ENCODE data around the gene PRND.
"Not testable (repeated sequence)": the region's sequence is repeated elsewhere in the genome, so short reads cannot be mapped to it uniquely, and the experiment has no call there.

Gene PRND

DNA sequence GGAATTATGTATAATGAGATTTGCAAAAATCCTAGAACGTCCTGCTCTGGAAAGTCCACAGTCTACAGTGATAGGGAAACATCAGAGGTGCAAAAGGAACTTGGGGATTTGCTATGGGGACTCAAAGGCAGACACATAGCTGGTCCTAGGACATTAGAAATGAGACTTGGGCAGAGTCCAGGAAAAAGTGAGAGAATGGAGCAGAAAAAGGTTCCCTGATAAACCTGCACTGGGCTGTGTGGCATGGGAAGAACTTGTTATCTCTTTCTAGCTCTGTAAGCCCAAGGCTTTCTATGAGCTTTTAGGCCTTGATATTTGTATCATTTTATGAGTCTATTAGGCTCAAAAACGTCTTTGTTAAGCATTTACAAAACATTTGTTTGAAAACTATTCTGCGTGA is 15.2 kb downstream of the PRND start:
- DNase-seq, result no peak
- no peak for TF ChIP-seq GATA1 (IDR thresholded peaks at IDR 0.05; ENCODE audit: low read depth, low read length)
- TF ChIP-seq POLR2A (IDR thresholded peaks at IDR 0.05; ENCODE audit: low read length), result no peak

DNA sequence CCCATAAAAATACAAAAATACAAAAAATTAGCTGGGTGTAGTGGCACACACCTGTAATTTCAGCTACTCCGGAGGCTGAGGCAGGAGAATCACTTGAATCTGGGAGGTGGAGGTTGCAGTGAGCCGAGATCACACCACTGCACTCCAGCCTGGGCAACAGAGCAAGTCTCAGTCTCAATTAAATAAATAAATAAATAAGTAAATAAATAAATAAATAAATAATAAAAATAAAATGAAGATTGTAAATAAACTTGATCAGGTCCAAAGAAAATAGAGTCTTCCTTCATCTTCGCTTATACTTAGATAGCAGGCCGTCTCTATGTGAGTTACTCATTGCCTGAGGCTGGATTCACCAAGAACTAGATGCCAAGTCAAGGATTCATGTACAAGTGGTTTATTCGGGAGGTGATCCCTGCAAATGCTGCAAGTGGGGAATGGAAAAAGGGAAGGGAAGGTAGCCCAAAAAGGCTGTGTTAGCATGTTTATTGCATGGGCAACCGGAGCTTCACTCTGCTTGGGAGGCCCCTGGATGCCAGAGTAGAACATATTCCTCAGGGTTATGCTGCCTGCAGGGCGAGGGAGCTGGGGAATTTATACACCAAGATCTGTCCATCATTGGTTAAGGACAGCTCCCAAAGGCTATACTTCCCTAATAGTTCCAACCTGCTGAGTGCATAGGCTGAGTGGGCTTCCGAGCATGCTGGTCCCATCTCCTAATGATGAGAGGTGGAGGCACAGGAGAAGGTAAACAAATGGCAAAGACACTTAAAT is 16.3 kb downstream of the PRND start:
- no peak for DNase-seq
- no peak for TF ChIP-seq GATA1 (IDR thresholded peaks at IDR 0.05; ENCODE audit: low read depth, low read length)
- TF ChIP-seq POLR2A (IDR thresholded peaks at IDR 0.05; ENCODE audit: low read length), result no peak

DNA sequence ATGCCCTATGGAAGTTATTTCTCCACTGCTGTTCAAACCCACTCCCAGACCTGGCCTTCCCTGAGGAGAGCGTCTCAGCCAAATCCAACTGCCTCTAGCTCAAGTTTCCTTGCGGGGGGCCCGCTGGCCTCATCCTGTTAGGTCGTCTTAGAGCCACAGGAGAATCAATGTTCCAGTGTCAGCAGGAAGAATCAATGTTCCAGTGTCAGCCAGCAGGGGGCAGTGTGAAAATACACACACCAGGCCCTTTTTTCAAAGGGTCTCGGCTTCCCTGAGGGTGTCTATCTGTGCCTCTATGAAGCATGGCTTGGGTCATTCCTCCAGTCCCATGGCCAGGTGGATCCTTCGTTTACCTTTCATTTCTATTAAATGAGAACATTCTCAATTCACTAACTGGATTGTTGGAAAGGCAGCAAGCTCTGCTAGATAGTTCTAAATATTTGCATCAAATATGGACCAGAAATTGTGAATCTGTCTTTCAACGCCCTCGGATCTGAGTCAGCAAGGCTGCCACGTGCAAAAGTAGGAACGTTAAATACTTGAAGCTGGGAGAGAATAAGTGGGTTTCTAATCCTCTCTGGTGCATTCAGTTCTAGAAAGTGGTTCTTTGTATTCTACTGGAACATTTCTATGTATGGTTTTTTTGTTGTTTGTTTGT is 19.2 kb downstream of the PRND start:
- TF ChIP-seq GATA1 (IDR thresholded peaks at IDR 0.05; ENCODE audit: low read depth, low read length), result no peak
- no peak for TF ChIP-seq POLR2A (IDR thresholded peaks at IDR 0.05; ENCODE audit: low read length)
- DNase-seq, result peak; percentile 39 to 68

DNA sequence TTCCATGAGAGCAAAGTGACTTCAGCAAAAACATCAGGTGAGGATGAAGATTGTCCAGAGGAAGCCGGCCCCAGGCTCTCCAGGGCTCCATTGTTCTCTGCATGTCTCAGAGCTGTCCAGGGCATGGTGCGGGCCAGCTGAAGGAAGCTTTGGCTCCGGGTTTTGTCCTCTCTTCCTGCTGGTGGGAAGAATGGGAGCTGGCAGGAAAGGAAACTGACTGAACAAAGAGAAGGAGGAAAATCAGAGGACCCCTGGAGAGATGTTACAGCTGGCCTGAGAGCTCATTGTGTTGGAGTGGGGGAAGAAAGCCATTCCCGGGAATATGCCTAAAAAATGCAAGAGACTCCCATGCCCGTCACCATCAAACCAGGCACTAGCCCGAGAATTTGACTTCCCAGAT is 27.1 kb downstream of the PRND start:
- DNase-seq, result no peak
- TF ChIP-seq POLR2A (IDR thresholded peaks at IDR 0.05; ENCODE audit: low read length), result no peak
- TF ChIP-seq GATA1 (IDR thresholded peaks at IDR 0.05; ENCODE audit: low read depth, low read length), result no peak

DNA sequence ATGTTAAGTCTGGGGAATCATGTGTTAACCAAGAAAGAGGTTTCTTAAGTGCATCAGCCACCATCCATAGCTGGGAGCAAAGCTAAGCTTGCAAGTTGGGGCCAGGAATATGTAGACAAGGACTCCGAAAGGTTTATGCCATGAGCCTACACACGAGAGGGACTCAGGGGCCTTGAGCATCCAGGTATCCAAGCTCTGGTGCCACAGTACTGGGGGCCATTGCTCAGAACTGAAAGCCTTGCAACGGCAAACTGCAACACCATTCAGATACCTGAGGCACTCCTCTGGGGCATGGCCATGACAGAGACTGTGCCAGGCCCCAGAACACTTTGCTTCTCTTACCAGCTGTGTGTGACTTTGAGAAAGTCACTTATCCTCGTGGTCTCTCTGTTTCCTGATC is 27.6 kb downstream of the PRND start:
- DNase-seq, result no peak
- TF ChIP-seq POLR2A (IDR thresholded peaks at IDR 0.05; ENCODE audit: low read length) (no peak), GATA1 (IDR thresholded peaks at IDR 0.05; ENCODE audit: low read depth, low read length) (no peak)

DNA sequence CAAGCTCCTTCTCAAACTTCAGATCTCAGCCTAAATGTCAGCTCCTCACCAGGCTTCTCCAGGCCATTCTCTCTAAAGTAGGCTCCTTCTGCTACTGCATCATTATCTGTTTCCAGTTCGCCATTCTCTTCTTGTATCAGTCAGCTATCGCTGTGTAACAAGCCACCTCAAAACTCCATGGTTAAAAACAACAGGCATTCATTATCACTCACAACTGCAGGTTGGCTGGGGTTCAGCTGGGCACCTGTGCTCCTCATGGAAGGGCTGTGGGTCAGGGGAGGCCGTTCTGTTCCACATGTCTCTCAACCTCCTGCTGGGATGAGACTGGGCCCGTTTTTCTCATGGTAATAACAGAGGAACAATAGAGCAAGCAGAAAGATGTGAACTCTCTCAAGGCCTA is 28.7 kb downstream of the PRND start:
- no peak for TF ChIP-seq GATA1 (IDR thresholded peaks at IDR 0.05; ENCODE audit: low read depth, low read length)
- no peak for TF ChIP-seq POLR2A (IDR thresholded peaks at IDR 0.05; ENCODE audit: low read length)
- no peak for DNase-seq

DNA sequence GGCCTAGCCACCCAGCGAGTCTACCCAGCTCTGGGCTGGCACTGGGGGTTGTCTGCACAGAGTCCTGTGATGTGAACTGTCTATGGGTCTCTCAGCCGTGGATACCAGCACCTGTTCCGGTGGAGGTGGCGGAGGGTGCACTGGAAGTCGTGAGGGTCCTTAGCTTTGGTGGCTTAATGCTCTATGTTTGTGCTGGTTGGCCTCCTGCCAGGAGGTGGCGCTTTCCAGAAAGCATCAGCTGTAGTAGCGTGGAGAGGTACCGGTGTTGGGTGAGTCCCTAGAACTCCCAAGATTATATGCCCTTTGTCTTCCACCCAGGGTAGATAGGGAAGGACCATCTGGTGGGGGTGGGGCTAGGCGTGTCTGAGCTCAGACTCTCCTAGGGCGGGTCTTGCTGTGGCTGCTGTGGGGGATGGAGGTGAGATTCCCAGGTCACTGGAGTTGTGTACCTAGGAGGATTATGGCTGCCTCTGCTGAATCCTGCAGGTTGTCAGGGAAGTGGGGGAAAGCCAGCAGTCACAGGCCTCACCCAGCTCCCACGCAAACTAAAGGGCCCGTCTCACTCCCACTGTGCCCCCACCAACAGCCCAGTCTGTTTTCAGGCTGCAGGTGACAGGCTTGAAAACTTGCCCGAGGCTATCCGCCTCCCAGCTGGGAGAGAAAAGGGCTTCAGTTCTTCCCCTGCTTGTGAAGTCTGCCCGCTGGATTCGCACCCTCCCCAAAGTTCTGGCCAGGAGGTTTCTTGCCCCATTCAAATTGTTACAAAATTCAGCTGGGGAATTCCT is 37.6 kb downstream of the PRND start:
- not testable (repeated sequence) for DNase-seq

DNA sequence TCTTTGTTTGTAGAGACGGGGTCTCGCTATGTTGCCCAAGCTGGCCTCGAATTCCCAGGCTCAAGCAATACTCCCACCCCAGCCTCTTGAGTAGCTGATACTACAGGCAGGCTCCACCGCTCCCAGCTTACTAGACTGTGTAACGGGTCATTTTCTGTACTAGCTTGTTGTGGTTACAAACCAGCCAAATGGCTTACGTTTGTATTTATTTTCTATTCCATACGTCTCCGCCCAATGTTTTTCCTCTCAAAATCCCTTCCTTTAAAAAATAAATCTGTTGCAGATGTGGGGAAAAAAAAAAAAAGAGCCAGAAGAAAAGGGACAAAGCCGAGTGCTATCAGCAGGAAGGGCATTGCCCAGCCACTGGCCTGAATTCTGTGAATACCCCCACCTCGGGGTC is 41.6 kb downstream of the PRND start:
- TF ChIP-seq POLR2A (IDR thresholded peaks at IDR 0.05; ENCODE audit: low read length), result no peak
- no peak for TF ChIP-seq GATA1 (IDR thresholded peaks at IDR 0.05; ENCODE audit: low read depth, low read length)

DNA sequence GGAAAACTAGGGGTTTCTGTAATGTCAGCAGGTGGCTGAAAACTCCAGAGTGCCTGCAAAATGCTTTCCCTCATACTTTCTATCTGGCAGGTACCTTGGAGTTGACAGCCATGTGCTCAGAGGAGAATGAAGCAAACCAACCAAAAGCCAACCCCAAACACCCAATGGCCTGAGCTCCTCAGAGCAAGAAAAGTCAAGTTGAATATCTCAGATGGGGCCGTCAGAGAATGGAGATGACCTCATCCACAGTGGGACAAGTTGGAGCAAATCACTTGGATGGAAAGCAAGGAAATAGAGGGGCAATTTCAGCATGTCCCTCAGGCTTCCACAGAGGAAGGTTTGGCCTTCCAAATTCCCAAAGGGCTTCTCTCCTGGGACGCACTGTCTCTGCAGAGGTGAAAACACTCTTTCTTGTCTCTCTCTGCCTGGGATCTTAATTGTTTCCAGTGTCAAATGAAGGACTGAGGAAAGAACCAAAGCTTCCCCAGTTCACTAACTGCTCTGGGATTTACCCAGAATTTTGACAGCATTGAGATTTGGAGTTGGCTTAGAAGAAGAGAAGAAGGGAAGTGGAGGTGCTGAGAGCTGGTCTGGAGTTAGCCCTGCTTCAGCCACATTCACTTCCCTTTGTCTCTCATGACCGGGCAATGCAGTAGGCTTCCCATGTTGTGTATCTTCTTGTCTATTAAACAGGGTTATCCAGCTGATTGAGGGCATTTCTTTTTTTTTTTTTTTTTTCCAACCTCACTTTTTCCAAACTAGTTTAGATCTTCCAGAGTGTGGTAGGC is 42.2 kb downstream of the PRND start:
- TF ChIP-seq GATA1 (IDR thresholded peaks at IDR 0.05; ENCODE audit: low read depth, low read length), result no peak
- no peak for DNase-seq

More for the DNA sequence above, 41.6 kb downstream of the PRND start:
- DNase-seq, result no peak

DNA sequence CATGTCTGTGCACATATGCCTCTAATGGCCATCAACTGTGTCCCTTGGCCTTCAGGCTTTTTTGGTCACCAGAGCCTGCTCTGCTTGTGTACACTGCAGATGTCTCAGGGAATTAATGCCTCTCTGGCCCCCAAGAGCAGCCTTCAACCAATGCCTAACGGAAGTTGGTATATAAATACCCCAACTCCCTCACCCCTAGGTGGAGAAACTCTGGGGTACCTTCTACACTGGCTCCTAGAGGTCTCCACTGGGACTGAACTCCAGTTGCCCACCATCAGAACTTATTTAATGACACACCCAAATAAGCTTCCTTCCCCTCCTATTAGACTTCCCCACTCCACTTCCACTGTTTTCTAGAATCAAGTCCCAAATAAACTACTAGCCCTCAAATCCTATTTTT is 43.1 kb downstream of the PRND start:
- TF ChIP-seq POLR2A (IDR thresholded peaks at IDR 0.05; ENCODE audit: low read length), result no peak
- no peak for TF ChIP-seq GATA1 (IDR thresholded peaks at IDR 0.05; ENCODE audit: low read depth, low read length)
- no peak for DNase-seq

DNA sequence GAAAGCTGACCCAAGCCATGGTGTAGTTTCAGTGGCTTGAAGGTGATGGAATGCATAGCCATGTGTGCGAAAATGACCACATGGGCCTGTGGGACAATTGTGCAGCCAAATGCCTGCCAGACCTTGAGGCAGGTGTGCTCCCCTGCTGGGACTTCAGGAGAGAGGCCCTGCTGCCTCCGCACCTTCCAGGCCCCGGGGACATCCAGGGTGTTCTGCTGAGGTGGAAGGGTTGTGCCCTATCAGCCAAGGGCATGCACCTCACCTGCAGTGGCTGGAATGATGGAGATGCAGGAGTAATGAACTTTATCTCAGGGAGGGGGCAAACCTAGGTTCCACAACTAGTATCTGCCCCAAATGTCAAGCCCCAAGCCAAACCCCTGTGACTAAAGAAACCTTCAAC is 44.0 kb downstream of the PRND start:
- TF ChIP-seq POLR2A (IDR thresholded peaks at IDR 0.05; ENCODE audit: low read length) (no peak), GATA1 (IDR thresholded peaks at IDR 0.05; ENCODE audit: low read depth, low read length) (no peak)
- DNase-seq, result peak in 1 of 2 experiments; percentile 6

DNA sequence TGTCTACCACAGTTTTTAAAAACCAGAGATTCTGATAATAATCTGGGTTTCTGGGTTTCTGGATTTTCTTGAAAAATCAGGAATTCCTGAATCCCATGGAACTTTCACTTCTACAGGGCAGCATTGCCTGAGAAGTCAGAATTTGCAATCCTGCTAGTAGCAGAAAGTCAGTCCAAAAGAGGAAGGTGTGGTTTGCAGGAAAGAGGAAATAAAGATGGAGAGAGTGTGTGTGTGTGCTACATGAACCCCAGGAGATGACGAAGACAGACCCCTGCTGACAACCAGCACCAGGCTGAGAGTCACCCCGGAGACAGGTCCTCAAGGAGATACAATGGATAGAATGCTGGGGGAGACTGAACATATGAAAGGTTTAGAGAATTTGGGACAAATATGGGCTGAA is 44.9 kb downstream of the PRND start:
- TF ChIP-seq POLR2A (IDR thresholded peaks at IDR 0.05; ENCODE audit: low read length), result no peak
- no peak for TF ChIP-seq GATA1 (IDR thresholded peaks at IDR 0.05; ENCODE audit: low read depth, low read length)
- DNase-seq, result peak in 1 of 2 experiments; percentile 32

DNA sequence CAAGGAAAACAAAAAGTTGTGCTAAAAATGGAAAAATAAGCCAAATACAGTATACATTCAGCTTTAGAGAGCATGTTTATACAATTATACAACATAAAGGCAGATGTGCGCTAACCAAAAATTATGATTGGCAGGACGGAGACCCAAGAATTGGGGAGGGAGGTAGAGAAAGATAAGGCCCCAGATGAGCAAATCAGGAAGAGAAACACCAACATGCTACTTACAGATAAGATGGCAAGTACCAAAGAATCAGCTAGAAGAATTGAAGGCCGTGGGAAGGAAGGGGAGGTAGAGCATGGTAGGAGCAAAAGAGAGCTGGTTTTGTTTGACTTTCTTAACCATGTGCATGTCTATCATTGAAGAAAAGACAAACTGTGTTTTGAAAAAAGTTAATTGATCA is 45.4 kb downstream of the PRND start:
- TF ChIP-seq POLR2A (IDR thresholded peaks at IDR 0.05; ENCODE audit: low read length), result no peak
- peak; percentile 63 to 84 for DNase-seq

DNA sequence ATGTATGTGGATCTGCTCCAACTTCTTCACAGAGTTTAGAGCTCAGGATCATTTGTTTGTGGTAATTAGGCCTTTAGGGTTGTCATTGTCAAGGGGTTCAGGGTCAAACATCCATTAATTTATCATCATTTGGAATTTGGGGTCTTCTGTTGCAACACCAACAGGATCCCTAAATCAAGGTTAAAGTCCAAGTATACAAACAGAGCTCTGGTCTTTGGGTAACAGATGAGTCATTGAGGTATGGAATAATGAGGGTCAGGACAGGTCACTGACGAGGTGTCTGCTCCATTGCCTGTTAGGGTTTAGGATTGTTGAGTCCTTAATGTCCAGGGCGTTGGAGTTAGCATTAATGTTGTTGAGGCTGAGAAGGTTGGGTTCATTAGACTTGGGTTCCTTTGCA is 47.6 kb downstream of the PRND start:
- no peak for TF ChIP-seq GATA1 (IDR thresholded peaks at IDR 0.05; ENCODE audit: low read depth, low read length)
- no peak for TF ChIP-seq POLR2A (IDR thresholded peaks at IDR 0.05; ENCODE audit: low read length)
- no peak for DNase-seq
